GM21723 (cell line): ENCODE measurements around the gene FBXW4.

ENCODE experiments used
- ATAC-seq: cut with Tn5 transposase; IDR thresholded peaks from one replicate; pipeline ENCODE4 v1.9.1; 2021; ENCODE audit warnings: mild to moderate bottlenecking, moderate library complexity; ENCODE audit not compliant: unreplicated experiment

FBXW4 gene

DNA sequence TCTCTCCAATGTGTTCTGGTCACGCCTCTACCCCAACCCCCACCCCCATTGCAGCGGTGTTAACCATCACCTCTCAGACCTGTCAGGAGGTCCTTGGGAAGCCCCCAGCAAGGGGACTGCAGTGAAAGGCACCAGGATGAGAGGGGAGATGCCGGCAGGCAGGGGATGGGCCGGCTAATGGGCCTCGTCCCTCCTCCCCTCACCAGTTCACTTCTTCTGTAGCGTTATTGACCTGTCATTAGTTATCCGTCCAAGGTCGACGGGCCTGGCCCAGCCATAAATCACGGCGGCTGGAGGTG is 125.7 kb downstream of the FBXW4 start:
- no peak for ATAC-seq

DNA sequence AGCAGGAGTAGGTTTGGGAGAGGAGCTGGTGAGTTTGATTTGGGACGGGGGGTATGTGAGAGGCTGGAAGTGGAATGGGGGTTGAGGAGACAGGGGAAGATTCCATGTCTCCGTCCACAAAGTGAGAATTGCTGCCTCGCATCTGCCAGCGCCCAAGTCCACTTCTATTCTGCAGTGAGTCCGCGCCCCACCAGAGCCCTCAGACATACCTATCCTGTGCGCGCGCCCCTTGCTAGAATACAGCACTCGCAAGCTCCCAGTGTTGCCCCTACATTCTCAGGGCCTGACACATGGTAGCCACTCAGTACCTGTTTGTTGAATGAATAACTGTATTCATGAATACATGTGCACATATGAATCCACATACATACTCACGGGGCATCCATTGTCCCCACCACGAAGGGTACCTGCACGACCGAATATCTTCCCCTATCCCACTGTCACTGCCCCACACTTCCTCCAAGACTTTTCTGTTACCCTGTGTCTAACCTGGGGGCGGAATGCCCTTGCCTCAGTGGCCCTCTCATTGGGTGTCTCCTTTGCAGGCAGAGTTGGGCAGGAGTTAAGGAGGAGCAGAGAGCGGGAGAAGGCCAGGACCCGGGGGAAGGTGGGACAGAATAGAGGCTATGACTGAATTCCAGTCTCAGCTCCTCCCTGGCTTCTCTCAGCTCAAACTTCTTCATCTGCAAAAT is 126.8 kb downstream of the FBXW4 start:
- ATAC-seq = no peak

DNA sequence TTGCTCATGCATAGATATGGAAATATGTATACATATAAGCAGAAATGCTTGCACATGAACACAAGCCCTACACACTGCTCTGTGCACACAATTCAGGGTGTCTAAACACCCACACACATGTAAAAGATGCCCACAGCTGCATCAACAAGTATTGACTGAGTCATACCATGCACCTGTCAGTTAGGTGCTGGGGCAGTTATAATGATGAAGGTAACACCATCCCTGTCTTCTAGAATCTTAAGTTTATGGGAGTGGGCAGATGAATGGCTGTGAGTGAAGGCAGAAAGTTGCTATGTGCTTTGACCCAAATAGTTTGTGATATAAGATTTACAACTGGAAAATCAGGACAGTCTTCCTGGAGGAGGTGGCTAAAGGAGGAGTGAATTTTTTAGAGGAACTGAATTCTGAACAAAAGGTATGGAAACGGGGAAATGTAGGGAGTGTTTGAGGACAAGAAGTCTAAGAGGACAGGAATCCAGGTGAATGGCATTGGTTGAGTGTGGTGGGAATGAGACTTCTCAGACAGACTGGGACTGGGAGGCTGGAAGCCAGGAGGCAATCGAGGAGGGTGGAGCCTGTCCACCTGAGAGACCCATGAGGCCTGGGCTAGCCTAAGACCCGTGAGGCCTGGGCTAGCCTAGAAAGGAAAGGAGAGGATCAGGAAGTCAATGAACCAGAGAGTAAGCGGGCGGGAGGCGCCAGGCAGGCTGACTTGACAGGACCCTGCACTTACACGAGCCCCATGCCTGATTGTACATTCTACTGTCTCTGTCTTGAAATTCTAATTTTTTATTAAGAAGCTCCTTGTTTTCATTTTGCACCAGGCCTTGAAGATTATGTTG is 127.6 kb downstream of the FBXW4 start:
- ATAC-seq = no peak

DNA sequence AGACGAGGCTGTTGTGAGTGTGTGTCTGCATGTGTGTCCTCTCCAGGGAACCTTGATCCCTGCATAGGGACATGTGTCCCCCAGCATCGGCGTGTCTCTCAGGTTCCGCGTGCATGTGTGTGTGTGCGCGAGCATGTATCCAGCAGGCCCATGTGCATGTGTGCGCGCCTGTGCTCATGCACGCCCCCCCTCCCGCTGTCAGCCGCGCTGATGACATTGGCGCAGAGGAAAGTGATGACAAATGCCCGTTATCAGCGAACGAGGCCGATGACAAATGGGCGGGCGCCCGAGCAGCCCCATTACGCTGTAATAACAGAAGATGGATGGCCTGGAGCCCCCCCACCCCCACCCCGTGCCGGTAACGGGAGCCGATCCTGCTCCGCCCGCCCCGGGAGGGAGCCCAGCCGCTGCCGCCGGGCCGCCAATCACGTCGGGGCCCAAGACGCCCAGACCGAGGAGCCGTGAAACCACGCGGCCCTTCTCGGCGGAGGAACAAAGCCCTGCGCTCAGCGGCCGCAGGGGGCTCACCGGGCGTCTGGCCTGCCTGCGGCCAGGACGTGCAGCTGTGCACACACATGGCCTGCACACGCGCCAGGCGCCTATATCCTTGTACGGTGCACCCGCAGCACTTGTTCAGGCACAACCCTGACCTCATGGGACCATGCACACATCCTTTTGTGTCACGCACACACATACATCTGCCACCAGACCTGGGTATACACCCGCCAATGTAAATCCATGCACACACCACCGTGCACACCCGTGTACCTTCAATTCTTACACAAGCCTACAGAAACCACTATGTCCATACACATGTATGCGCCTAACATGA is 128.4 kb downstream of the FBXW4 start:
- no peak for ATAC-seq

DNA sequence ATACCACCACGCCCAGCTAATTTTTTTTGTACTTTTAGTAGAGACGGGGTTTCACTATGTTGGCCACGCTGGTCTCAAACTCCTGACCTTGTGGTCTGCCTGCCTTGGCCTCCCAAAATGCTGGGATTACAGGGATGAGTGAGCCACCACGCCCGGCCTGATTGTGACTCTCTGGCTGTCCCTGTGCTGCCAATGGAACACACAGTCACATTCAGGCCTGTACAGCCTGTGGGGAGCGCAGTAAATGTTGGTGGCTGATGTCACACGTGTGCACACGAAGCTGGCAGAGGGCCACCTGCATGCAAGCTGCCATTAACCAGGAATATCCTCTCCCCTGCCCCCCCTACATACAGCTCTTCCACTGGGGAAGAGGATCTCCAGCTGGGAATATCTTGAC is 129.0 kb downstream of the FBXW4 start:
- ATAC-seq = no peak

DNA sequence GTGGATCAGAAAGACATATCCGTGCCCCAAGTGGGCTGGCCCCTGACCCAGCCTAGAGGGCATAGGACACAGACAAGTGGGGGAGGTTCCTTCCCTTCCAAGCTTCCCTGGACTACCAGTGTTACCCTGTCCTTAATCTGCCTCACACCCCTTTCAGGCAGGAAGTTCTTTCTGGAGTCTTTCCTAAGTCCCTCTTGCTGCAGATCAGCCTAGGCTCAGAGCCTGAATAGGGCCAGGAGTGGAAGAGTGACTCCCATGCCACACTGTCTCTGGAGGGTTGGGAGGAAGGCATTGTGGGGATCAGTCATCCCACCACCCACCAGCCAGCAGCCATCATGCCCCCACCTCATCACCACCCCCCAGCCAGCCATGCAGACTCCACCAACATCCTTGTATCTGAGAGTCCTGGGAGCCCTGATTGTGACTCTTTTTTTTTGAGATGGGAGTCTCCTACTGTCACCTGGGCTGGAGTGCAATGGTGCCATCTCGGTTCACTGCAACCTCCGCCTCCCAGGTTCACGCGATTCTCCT is 129.5 kb downstream of the FBXW4 start:
- no peak for ATAC-seq

DNA sequence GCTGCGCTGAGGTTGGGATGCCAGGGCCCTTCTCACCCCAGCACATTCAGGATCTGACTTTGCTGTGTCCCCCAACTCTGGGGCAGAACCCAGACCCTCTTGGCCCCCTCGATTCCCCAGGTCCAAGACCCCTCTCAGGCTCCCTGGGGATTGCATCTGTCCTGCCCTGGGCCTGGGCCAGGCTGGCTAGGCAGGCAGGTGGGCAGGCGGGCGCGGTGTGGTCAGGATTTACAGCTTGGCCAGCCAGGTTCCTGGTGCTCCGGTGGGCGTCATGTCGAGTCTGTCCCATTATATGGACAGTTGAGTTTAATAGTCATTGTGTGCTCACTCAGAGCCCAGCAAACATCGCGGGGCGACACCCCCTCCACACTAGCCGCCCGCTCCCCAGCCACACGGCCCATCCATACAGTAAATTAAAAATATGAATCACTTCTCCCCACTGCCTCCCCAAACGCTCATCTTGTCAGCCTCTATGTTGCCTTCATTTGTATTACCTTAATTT is 130.4 kb downstream of the FBXW4 start:
- no peak for ATAC-seq

DNA sequence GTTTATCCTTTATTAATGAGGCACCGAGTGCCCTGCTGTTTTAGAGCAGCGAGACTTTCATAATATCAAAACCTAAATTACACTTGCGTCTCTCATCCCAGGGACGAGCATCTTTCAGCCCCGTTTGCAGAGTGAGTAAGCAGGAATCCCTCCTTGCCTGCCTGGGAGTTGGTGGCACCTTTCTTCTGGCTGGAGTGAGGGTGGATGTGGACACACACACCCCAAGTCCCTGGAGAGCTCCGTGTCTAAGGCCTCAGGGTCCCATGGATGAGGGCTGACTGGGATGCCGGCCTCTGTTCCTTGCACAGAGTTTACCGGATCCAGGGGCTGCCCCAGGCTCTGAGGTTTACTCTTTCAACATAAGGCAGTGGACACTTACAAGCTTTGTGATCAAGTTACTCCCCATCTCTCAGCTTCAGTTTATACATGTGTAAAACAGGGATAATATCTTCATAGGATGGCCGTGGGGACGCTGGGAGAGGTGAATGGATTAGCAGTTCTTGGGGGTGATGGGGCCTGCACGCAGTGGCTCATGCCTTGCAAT is 131.4 kb downstream of the FBXW4 start:
- ATAC-seq = no peak

DNA sequence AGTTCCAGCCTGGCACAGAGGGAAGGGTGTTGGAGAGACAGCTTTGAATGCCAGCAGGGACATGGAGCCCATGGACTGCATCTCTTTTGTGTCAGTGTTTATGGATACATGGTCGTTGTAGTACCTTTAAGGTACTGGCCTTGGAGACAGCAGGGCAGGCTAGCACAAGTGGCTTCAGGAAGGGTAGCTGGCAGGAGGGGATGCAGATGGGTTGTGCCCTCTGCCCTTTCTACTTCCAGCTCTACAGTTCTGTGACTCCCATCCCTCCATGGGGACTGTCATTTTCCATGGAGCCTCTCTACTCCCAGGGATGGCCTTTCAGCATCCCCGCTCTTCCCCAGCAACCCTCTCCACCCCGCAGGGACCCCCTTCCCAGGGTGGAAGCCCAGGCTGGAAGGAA is 132.0 kb downstream of the FBXW4 start:
- ATAC-seq = no peak

DNA sequence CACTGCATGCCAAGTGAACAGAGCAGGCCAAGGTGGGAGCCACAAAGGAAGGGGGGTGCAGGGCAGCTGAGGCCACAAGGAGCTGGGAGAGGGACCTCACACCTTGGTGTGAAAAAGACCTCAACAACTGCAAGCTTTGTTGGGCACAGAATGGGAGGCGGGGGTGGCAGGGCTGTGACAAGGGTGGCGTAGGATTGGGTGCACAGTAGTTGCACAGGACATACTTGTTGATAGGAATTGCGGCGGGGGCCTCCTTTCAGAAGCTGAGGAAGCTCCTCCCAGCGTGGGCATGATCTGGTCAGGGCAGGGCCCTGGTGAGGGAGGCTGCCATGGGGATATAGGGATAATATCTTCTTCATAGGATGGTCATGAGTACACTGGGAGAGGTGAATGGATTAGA is 132.7 kb downstream of the FBXW4 start:
- ATAC-seq = no peak

DNA sequence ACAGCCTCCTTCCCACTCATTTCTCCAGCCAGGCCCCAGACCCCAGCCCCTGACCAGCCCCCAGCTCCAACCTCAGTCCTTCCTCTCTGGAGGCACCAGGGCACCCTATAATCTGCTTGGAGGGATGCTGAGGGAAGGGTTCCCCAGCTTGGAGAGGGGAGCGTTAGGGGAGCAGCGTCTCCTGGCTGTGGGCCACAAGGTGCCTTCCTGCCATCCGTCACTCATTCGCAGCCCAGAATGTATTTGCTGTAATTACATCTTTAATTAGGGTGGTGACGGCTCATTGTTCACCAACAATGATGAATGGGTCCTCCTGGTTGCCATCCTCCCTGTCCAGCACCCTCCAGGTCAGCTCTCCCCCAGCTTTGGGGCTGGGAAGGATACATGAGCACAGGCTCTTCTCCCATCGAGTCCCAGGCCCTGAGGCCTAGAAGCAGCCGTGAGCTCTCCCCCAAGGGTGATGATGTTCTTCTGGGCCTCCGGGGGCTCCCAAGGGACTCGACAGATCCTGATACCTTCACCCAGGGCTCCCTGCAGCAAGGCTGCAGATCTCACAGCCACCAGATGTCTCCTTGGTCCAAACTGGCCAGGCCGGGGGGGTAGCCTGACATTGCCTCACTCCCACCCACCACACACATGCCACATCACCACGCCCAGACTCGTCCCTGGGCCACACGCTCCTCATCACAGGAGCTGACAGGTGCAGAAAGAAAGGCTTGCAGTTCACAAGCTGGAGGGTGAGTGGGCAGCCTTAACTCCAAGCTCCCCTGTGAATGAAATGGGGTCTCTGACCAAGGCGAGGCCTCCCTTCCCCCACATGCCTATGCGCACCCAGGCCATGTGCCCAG is 133.7 kb downstream of the FBXW4 start:
- ATAC-seq = no peak
